ENCODE results near the gene NPTXR.

Gene NPTXR

GRCh38 chr22:38843657-38844314 lies at the start of gene NPTXR:
Gene NPTXR (minus strand): TSS chr22:38844028.
- no peak for DNase-seq

- DNase-seq: no peak
Measured at GRCh38 chr22:38891256-38891655, 47.4 kb upstream of the NPTXR start.

GRCh38 chr22:38890377-38890776 lies 46.5 kb upstream of the NPTXR start:
- DNase-seq: no peak

- DNase-seq: no peak
Measured at GRCh38 chr22:38886333-38886732, 42.5 kb upstream of the NPTXR start.

GRCh38 chr22:38882972-38883622 lies 39.3 kb upstream of the NPTXR start:
- DNase-seq: no peak

GRCh38 chr22:38881997-38882879 lies 38.4 kb upstream of the NPTXR start:
- no peak for DNase-seq

GRCh38 chr22:38881464-38881871 lies 37.6 kb upstream of the NPTXR start:
- DNase-seq: no peak

GRCh38 chr22:38879961-38880360 lies 36.1 kb upstream of the NPTXR start:
- no peak for DNase-seq

- DNase-seq: no peak
Measured at GRCh38 chr22:38879108-38879729, 35.4 kb upstream of the NPTXR start.

- no peak for DNase-seq
Measured at GRCh38 chr22:38878001-38878400, 34.2 kb upstream of the NPTXR start.

GRCh38 chr22:38874529-38875222 lies 30.8 kb upstream of the NPTXR start:
- DNase-seq: no peak

GRCh38 chr22:38873469-38874411 lies 29.9 kb upstream of the NPTXR start:
- DNase-seq: no peak

GRCh38 chr22:38872831-38873248 lies 29.0 kb upstream of the NPTXR start:
- DNase-seq: no peak

- peak; percentile 80 for DNase-seq
Measured at GRCh38 chr22:38872172-38872830, 28.5 kb upstream of the NPTXR start, which contains the start of gene CBX6. Gene CBX6 (minus strand): TSS chr22:38872216. CDS start chr22:38872190, 26 bp downstream.

GRCh38 chr22:38871360-38872171 lies 27.7 kb upstream of the NPTXR start:
- no peak for DNase-seq

- DNase-seq: no peak
Measured at GRCh38 chr22:38870791-38871359, 27.0 kb upstream of the NPTXR start.

GRCh38 chr22:38870312-38870741 lies 26.5 kb upstream of the NPTXR start:
- DNase-seq: no peak

GRCh38 chr22:38869663-38870062 lies 25.8 kb upstream of the NPTXR start:
- no peak for DNase-seq

- no peak for DNase-seq
Measured at GRCh38 chr22:38868886-38869381, 25.1 kb upstream of the NPTXR start.
